ENCODE results near the gene MYH7. TPM values are rescaled to one million over a fixed set of nuclear protein-coding genes. Genes with fewer than 3 reads are reported as not detected.

The MYH7 gene
- total RNA-seq, 6 experiments from 2014 or later, result 0.30 to 5.6 (median 0.60) TPM

DNA sequence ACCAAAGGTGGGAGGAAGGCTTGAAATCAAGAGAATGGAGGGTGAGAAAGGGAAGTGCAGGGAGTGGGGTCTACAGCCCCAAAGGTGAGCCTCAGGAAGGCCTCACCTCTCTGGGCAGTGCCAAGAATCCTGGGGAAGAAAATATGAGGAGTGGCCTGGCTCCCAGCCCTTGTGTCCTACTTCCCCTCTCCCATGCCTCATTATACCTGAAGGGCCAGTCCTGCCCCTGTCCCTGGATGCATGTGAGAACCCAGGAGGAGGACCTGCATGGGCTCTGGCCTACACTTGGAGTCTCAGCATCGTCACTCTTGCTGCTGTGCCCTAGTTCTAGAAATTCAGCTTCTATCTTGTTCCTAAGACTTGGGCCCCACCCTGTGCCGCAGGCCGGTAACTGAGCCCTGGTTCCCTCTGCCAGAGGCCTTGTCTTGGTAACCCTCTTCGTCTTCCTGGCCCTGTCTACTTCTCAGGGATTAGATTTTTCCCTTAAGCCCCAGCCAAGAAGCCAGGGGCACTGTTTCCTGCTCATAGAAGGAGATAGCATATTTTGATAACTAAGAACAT, 10.9 kb upstream of the MYH7 start:
- intact Hi-C loops (cut with DNase I), result no loop called here
- TF ChIP-seq, protein P1, sequence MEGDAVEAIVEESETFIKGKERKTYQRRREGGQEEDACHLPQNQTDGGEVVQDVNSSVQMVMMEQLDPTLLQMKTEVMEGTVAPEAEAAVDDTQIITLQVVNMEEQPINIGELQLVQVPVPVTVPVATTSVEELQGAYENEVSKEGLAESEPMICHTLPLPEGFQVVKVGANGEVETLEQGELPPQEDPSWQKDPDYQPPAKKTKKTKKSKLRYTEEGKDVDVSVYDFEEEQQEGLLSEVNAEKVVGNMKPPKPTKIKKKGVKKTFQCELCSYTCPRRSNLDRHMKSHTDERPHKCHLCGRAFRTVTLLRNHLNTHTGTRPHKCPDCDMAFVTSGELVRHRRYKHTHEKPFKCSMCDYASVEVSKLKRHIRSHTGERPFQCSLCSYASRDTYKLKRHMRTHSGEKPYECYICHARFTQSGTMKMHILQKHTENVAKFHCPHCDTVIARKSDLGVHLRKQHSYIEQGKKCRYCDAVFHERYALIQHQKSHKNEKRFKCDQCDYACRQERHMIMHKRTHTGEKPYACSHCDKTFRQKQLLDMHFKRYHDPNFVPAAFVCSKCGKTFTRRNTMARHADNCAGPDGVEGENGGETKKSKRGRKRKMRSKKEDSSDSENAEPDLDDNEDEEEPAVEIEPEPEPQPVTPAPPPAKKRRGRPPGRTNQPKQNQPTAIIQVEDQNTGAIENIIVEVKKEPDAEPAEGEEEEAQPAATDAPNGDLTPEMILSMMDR (IDR thresholded peaks at IDR 0.05), result no peak
- TF ChIP-seq POLR2A (IDR thresholded peaks at IDR 0.05), result no peak
- WGBS (ENCODE audit: insufficient coverage, low coverage, low lambda C conversion rate, missing lambda C conversion rate), result 64% methylated on average over 3 of the region's 4 CpGs
- H3K4me3 ChIP-seq, result no peak overlapping the region
- DNase-seq (no peak), ATAC-seq (peak in 1 of 4 donors; percentile 18)
- H3K9me3 ChIP-seq, result no peaks in the 10 kb centered on the region
- H3K4me1 ChIP-seq, result no peaks in the 10 kb centered on the region
- H3K36me3 ChIP-seq, result no peaks in the 10 kb centered on the region
- H3K27me3 ChIP-seq, result no peaks in the 10 kb centered on the region
- H3K27ac ChIP-seq, result no peak overlapping the region

DNA sequence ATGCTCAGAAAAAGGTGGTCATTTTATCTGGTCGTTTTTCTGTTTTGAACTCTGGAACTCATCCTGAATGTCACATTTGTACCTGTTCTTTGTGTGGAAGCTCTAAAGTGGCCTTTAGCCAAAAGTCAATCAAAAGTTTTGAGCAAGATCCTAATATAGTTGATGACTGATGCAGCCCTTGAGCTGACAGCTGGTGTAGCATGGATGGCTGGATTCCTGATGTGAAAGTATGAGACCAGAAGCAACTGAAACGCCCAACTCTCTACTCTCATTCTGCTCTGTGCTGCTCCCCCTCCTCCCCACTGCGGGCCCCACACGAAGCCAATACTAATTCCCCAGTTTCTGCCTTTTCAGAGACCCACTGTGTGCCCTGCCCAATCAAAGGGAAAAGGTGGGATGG, 10.3 kb upstream of the MYH7 start:
- H3K4me1 ChIP-seq, result no peaks in the 10 kb centered on the region
- 48% methylated on average over 3 of the region's 4 CpGs for WGBS (ENCODE audit: insufficient coverage, low coverage, low lambda C conversion rate, missing lambda C conversion rate)
- no peak overlapping the region for H3K27ac ChIP-seq
- no peaks in the 10 kb centered on the region for H3K36me3 ChIP-seq
- intact Hi-C loops (cut with DNase I), result no loop called here
- no peaks in the 10 kb centered on the region for H3K27me3 ChIP-seq
- H3K4me3 ChIP-seq, result no peak overlapping the region
- DNase-seq (no peak), ATAC-seq (no peak)
- no peak for TF ChIP-seq POLR2A (IDR thresholded peaks at IDR 0.05)
- TF ChIP-seq, protein P1 (IDR thresholded peaks at IDR 0.05), result no peak
- no peaks in the 10 kb centered on the region for H3K9me3 ChIP-seq

DNA sequence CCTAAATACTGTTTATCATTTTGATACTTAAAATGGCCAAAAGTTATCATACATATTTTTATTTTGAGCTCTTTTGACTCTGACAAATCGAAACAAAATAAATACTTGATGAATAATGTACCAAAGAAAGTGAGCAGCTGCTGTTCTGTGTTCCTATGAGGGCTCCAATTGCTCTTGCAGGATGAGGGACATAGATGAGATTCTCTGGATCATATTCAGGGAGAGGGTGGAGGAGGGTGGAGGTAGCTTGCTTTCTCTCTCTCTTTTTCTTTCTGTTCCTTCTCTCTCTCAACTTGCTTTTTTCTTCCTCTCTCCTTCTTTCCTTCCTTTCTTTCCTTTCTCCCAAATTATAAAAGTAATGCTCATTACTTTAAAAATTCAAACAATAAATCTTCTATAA, 8.9 kb upstream of the MYH7 start:
- ATAC-seq, result no peak
- intact Hi-C loops (cut with DNase I), result no loop called here
- TF ChIP-seq POLR2A (IDR thresholded peaks at IDR 0.05), result no peak
- TF ChIP-seq, protein P1 (IDR thresholded peaks at IDR 0.05), result no peak

DNA sequence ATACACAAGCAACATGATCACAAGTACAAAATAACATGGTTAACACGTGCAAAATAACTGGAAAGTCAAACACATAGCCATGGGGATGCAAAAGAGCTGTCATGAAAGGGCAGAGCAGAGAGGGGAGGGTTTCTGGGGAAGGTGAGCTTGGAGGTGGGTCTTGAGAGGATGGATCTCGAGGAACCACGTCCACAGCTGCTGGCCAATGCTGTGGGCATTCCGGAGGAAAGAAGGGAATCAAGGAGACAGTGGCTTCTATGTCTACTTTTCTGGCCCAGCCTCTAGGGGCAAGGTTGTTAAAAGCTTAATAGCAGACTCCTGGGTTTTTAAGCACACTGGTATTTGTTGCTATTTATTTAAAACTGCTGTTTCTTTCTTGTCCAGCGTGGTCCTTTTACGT, 8.4 kb upstream of the MYH7 start:
- ATAC-seq, result no peak
- H3K27me3 ChIP-seq, result no peaks in the 10 kb centered on the region
- H3K27ac ChIP-seq, result no peak overlapping the region
- no peak overlapping the region for H3K4me3 ChIP-seq
- intact Hi-C loops (cut with DNase I), result no loop called here
- WGBS (ENCODE audit: insufficient coverage, low coverage, low lambda C conversion rate, missing lambda C conversion rate), result 63% methylated on average over 6 of the region's 6 CpGs
- H3K36me3 ChIP-seq, result no peaks in the 10 kb centered on the region
- no peaks in the 10 kb centered on the region for H3K9me3 ChIP-seq
- TF ChIP-seq POLR2A (IDR thresholded peaks at IDR 0.05), result no peak
- TF ChIP-seq, protein P1 (IDR thresholded peaks at IDR 0.05), result no peak
- H3K4me1 ChIP-seq, result no peaks in the 10 kb centered on the region
- DNase-seq, result no peak

More for the DNA sequence above, 8.9 kb upstream of the MYH7 start:
- no peak overlapping the region for H3K27ac ChIP-seq
- H3K36me3 ChIP-seq, result no peaks in the 10 kb centered on the region
- H3K4me1 ChIP-seq, result no peaks in the 10 kb centered on the region
- H3K4me3 ChIP-seq, result no peak overlapping the region
- H3K9me3 ChIP-seq, result no peaks in the 10 kb centered on the region
- WGBS (ENCODE audit: insufficient coverage, low coverage, low lambda C conversion rate, missing lambda C conversion rate), result 25% methylated on average over 1 of the region's 1 CpG
- no peaks in the 10 kb centered on the region for H3K27me3 ChIP-seq
- DNase-seq, result no peak

DNA sequence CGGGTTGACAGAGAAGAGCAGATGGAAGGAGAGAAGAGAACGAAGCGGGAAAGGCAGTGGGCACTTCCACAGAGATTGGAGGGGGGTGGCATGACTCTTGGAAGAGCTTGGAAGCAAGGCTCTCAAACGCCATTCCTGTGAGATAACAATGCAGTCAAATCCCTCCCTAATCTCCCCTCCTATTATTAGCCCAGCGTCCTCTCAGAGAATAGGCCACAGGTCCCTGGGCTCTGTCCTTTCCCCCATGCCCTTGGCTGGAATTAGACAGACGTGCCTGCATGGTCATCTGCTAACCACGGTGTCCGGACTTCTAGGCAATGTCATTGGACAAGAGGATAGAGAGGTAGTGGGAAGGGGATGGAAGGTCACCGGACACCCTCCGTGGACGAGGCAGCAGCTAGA, 8.0 kb upstream of the MYH7 start:
- Histone ChIP-seq H3K36me3 (no peaks in the 10 kb centered on the region), H3K4me3 (no peak overlapping the region), H3K27ac (no peak overlapping the region), H3K4me1 (no peaks in the 10 kb centered on the region), H3K9me3 (no peaks in the 10 kb centered on the region), H3K27me3 (no peaks in the 10 kb centered on the region)
- TF ChIP-seq POLR2A (IDR thresholded peaks at IDR 0.05), result no peak
- TF ChIP-seq, protein P1 (IDR thresholded peaks at IDR 0.05), result no peak
- 47% methylated on average over 8 of the region's 11 CpGs for WGBS (ENCODE audit: insufficient coverage, low coverage, low lambda C conversion rate, missing lambda C conversion rate)
- no peak for DNase-seq
- no peak for ATAC-seq
- intact Hi-C loops (cut with DNase I), result no loop called here
